Umbilical cord (tissue), 2 donors: ENCODE results near the gene SLC13A4. TPM values are rescaled to one million over a fixed set of nuclear protein-coding genes. Genes with fewer than 3 reads are reported as not detected.
"Not testable (repeated sequence)": the region's sequence is repeated elsewhere in the genome, so short reads cannot be mapped to it uniquely, and the experiment has no call there.

Experiments
- DNase-seq: peaks from one replicate; pipeline ENCODE4 v3.0.0-alpha.2; 2015; ENCODE audit warnings: low spot score
- total RNA-seq: library from RNA; depleted of rRNA; stranded (reverse); fragments of >200 nt; gene quantifications from one replicate; pipeline ENCODE4 v1.2.3, GENCODE V29; 2014; ENCODE audit warnings: low replicate concordance; ENCODE audit not compliant: insufficient read depth

The SLC13A4 gene
- 6.5 TPM for total RNA-seq

GRCh38 chr7:135728136-135728669, at the start of gene SLC13A4:
TSS of gene SLC13A4 (minus strand) at chr7:135728186. CDS start at chr7:135727496, 690 bp downstream.
- no peak for DNase-seq

- DNase-seq, result not testable (repeated sequence)
Observed at GRCh38 chr7:135775915-135776314, 47.9 kb upstream of the SLC13A4 start.

GRCh38 chr7:135775230-135775629, 47.2 kb upstream of the SLC13A4 start:
- peak; percentile 39 for DNase-seq

GRCh38 chr7:135774284-135774683, 46.3 kb upstream of the SLC13A4 start:
- DNase-seq, result peak; percentile 40

GRCh38 chr7:135773464-135773863, 45.5 kb upstream of the SLC13A4 start:
- DNase-seq, result no peak

GRCh38 chr7:135772639-135773222, 44.7 kb upstream of the SLC13A4 start:
- DNase-seq, result no peak

- no peak for DNase-seq
Observed at GRCh38 chr7:135771961-135772638, 44.1 kb upstream of the SLC13A4 start.

GRCh38 chr7:135771051-135771450, 43.1 kb upstream of the SLC13A4 start:
- no peak for DNase-seq

- no peak for DNase-seq
Observed at GRCh38 chr7:135770139-135770710, 42.2 kb upstream of the SLC13A4 start.

GRCh38 chr7:135769005-135769802, 41.2 kb upstream of the SLC13A4 start:
- no peak for DNase-seq

GRCh38 chr7:135768467-135768866, 40.5 kb upstream of the SLC13A4 start:
- DNase-seq, result no peak

GRCh38 chr7:135768064-135768463, 40.1 kb upstream of the SLC13A4 start:
- DNase-seq, result no peak

GRCh38 chr7:135763261-135763660, 35.3 kb upstream of the SLC13A4 start:
- DNase-seq, result no peak

GRCh38 chr7:135761751-135762488, 33.9 kb upstream of the SLC13A4 start:
- DNase-seq, result peak; percentile 50

- DNase-seq, result peak; percentile 76
Observed at GRCh38 chr7:135759532-135759931, 31.5 kb upstream of the SLC13A4 start.

- DNase-seq, result peak; percentile 71
Observed at GRCh38 chr7:135758531-135758932, 30.5 kb upstream of the SLC13A4 start.

- peak; percentile 59 for DNase-seq
Observed at GRCh38 chr7:135757719-135758411, 29.9 kb upstream of the SLC13A4 start.

GRCh38 chr7:135756191-135756590, 28.2 kb upstream of the SLC13A4 start:
- DNase-seq, result no peak

- DNase-seq, result no peak
Observed at GRCh38 chr7:135755351-135755753, 27.4 kb upstream of the SLC13A4 start.

- no peak for DNase-seq
Observed at GRCh38 chr7:135753616-135754413, 25.8 kb upstream of the SLC13A4 start.
